Measurements from ENCODE around the gene MSMB.
"Not testable (repeated sequence)": the region's sequence is repeated elsewhere in the genome, so short reads cannot be mapped to it uniquely, and the experiment has no call there.

MSMB gene, protein sequence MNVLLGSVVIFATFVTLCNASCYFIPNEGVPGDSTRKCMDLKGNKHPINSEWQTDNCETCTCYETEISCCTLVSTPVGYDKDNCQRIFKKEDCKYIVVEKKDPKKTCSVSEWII
- total RNA-seq, result 0 reads per million in 4 experiments

DNA sequence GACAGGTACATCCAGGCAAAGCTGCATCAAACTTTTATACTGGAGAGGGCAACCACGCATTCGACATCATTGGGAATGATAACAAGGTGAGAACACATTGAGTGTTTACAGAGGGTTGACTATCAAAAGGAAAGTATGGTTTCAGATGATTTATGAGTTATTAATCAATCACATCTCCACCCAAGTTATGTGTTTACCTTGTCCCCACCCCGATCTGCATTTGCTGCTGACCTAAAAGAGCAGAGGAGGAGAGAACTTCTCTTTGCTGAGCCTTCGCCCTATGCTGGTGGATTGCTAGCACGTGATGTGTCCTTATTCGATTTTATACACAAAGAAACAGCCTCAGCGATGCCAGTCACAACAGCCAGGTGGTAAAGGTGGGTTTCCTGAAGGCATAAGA lies at the start of gene MSMB:
Gene MSMB (minus strand): TSS at position 9 of the 400 bp plus-strand sequence. CDS start 32 bp downstream, outside the sequence.
- DNase-seq, result no peak

DNA sequence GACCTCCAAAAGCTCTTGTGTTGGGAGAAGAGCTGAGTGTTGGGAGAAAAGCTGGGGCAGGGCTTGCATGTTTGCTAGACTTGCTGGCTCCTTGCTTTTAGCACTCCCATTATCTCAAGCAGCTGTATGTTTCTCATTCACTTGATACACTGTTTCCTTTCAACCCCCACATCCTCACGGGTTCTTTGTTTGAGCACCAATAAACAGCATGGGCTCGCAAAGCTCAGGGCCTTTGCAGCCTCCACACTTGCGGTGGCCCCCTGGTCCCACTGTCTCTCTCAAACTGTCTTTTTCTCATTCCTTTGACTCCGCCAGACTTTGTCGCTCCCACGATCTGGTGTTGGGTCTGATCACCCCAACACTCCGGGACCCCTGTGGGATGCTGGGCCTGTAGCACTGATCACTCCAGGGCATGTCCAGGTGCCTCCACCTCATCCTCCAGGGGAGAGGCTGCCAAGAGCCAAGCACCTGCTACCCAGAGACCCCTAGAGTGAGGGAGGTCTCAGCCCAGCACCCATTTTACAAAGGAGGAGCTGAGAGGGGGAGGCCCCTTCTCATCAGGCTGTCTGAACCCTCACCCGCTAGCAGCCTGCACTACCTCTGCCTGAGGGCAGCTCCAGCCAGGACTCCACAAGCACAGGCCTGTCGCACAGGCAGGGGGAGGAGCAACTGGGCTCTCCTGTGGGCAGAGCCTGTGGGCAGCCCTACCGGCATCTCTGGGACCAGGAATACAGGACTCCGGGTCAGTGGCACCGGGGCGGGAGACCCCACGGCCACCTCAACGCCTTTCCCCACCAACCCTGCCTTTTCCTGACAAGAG lies 49.1 kb upstream of the MSMB start:
- DNase-seq, result no peak

DNA sequence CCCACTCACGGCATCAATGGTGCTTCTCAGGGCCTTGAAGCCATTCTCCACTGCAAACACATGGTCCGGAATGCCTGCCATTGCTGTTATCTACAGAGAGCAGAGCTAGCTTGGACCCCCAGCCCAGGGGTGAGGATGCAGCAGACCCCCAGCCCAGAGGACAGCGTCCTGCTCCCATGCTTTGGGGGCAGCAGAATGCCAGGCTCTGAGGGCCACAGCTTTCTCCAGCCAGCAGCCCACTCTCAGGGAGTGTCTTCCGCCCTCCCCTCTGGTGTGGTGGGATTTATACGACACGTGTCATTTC lies 48.1 kb upstream of the MSMB start:
- DNase-seq, result no peak

DNA sequence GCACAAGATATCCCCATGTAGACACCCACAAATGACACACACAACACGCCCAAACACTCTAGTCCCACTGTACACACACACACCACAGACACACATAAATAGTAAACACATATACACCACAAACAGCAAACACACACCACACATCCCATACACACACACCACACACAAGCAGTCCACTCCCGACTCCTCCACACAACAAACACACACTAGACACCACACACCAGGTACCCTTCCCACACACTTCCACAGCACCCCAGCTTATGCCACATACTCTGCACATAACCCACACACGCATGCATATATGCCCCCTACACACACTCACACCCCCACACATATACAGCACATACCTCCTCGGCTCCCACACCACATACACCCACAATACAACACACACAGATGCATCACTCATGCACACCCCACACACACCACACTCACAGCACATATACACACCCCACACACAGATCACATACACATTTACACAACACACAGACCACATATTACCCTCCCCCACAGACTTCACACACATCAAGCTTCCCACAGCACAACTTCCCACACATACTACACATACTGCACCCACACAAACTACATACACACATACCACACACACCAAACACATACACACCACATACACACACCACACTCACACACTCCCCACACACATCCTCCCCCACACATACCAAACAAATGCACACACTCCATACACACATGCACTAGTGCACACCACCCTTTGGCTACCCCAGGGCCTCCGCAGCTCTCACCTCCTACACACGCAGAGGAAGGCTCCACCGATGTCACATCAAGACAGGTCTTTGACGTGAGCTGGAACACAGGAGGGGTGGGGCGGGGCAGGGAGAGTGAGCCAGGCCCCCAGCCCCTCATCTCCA lies 47.5 kb upstream of the MSMB start:
- peak; percentile 51 for DNase-seq

DNA sequence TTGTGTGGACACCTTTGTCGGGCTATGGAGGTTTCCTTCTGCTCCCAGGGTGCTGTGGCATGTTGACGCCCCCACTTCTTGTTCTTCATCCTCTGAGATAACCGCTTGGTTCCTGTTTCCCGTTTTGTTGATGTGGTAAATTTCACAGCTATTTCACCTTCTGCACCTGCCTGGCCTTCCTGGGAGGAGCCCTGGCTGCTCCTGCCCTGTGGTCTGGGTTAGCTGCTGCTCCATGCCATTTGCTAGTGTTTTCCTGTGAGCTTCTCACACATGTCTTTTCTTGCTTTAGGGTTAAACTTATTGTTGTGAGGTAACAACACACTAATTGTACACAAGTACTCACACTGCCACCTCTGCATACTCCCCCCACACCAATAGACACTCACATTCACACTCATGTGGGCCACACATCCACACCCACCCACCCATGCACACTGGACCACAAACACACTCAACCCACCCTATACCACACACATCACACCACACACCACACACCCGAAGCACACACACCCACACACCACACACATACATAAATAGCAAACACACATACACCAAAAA lies 46.5 kb upstream of the MSMB start:
- no peak for DNase-seq

DNA sequence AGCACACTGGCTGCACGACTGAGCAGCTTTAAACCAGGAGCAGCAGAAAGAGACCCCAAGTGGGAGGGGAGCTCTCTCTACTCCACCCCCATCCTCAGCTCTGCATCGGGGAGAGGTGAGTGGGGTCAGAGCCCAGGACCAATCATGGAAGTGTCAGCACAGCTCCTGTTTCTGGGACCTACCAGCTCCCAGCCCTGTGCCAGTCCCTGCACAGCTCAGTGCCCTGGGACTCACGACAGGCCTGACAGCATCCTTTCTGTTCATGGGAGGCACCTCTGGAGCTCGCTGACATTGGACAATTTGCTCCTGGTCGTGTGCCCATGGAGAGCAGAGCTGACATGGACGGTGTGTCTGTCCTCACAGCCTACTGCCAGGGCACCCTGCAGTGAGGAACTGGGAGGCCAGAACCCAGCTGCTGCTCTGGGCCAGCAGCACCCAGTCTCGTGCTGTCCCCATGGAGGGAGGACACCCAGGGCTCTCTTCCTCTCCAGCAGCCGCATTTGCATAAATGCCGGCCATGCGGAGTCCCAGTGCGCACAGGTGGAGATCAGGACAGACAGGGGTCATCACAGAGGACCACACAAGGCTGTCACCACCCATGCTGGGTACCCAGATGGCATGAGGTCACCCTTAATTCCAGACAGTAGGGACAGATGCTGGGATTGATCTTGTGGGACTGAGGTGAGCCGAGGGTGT lies 45.9 kb upstream of the MSMB start:
- DNase-seq, result peak; percentile 26

DNA sequence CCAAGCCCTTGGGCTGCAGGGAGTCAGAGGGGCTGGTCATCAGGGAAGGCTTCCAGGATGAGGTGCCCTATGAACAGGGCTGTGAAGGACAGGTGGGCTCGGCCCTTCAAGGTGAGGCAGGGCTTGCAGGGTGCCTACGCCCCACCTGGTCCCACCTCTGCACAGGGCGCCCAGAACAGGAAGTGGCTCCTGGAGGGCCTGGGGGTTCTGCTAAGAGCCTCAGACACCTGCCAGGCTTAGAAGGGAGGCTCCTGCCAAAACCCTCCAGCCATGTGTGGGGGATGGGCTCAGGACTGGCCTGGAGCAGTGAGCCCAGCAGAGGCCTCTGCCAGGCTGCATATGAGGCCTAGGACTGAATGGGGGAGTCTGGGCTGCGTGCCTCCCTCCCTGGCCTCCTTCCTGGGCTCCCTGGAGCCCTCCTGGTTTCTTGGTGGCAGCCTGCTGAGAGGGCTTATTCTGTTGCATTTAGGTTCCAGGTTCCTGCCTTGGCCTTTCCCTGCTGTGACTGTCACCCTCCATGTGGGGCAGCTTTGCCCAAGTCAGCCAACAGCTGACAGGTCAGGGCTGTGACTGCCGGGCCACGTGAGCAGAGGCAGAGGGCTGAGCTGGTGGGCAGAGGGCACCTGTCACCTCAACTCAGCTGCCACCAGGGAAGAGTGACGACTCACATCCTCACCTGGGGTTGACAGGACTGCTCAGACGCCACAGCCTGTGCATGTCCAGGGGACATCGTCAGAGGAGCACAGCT lies 45.2 kb upstream of the MSMB start:
- DNase-seq, result no peak

DNA sequence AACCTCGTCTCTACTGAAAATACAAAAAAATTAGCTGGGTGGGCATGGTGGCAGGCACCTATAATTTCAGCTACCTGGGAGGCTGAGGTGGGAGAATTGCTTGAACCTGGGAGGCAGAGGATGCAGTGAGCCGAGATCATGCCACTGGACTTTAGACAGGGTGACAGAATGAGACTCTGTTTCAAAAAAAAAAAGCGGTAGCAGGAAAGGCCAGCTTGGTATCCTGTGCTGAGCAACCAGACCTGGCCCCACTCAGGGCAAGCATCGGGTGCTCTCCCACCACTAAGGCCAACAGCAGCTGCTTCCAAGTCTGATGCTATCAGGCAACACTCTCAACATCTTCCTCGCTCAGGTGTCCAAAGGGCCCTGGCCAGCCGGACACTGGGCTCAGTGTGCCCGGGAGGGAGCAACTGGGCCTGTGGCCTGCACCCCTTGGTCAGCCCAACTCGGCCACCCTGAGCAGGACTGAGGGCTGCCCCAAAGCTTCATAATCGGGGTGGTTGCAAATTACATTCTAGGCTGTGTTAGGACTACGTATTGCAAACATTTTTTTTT lies 44.3 kb upstream of the MSMB start:
- no peak for DNase-seq

DNA sequence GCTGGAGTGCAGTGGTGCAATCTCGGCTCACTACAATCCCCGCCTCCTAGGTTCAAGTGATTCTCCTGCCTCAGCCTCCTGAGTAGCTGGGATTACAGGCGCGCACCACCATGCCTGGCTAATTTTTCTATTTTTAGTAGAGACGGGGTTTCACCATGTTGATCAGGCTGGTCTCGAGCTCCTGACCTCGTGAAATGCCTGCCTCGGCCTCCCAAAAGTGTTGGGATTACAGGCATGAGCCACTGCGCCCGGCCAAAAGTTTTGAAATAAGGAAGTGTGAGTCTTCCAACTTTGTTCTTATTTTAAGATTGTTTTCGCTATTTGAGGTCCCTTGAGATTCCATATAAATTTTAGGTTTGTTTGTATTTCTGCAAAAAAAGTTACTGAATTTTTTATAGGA lies 41.3 kb upstream of the MSMB start:
- not testable (repeated sequence) for DNase-seq

DNA sequence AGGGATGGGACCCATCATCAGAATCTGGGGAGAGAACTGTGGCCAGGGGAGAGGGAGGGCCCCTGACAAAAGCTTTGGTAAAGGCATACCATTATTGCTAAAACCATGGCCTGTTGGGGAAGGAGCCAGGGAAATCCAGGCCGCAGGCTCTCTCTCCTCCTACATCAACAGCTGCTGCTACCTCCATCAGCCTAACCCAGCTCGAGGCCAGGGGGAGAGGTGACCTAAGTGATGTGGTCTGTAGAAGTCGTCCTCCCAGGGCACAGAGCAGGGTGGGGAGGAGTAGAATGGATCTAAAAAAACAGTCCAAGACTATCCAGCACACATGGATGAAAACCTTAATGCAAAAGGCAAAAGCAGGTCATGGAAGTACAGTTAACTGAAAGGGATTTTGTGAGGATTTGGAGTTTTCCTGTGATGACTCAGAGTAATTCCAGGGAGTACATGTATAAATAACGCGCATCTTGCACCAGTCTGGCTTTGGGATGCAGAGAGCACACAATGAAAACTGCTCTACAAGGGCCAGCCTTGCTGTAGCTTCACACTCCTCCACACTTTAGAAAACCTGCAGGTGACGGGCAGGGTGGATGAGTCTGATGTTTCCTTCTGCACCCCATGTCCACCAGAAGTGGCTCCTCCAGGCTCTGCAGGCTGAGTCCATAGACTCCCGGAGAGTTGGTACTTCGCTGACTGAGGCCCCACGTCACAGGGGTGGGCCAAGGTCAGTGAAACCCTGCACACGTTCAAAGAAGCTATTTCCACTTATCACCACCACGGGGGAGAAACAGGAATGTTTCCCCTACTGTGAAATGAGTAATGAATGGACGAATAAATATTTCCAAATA lies 38.5 kb upstream of the MSMB start:
- no peak for DNase-seq

DNA sequence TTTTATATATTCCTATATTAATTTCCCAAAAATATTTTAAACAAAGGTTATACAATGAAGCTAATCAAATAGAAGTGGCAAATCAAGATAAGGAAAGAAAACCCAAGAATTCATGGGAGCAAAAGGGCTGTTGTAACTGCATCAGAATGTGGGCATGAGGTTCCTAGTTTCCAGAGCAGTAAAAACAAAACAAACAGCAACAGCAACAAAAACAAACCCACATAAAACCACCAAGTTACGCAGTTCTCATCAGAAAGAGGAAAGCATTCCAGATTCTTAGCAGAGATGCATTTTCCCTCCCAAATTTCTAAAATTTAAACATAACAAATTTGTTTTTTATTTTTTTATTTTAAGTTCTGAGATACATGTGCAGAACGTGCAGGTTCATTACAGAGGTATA lies 34.8 kb upstream of the MSMB start:
- no peak for DNase-seq

DNA sequence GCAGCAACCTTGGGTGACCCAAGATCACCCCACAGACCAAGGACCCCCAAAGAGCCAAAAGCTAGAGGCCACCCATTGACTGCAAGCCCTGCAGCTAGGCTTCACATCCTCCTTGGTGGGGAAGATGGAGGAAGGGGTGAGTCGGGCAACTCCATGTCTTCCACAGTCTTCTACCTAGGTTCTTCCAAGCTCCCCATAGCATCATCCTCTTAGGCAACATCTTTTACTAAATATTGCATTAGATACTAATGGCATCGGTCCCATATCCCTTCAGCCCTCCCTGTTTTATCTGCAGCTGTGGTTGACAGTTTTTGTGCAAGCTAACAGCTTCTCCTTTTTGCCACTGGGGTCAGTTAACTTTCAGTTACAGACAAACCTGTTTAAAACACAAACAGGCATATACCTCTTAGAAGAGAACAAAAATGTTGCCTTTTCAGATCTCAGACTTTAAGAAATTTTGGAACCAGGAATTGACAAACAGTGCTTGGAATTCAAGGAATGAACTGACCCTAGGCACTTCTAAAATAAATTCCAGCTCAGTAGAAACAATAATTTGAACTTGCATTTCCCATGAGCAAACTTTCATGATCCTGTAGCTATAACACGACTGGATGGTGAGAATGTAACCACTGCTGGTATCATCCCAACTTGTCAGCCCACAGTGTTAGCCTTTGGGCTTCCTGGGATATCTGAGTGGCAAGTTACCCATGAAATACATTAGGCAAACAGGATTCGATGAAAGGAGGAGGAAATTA lies 33.9 kb upstream of the MSMB start:
- no peak for DNase-seq

DNA sequence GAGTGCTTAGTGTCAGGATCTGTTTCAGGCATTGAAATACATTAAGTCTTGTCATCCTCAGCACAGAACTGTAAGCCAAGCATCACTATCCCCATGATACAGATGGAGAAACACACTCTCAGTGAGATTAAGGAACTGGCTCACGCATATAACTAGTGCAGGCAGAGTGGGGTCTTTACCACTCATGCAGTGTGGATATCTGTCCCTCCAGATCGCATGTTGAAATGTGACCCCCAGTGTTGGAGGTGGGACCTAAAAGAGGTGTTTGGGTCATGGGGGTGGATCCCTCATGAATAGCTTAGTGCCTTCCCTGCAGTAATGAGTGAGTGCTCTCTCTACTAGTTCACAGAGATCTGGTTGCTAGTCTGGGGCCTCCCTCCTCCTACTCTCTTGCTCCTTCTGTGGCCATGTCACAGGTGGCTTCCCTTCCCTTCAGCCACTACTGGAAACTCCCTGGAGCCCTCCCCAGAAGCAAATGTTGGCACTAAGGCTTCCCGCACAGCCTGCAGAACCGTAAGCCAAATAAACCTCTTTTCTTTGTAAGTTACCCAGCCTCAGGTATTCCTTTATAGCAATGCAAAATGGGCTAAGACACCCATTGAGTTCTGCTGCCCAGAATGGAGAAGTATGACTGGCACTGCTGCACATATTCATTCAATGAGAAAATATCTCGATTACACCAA lies 31.8 kb upstream of the MSMB start:
- DNase-seq, result no peak

DNA sequence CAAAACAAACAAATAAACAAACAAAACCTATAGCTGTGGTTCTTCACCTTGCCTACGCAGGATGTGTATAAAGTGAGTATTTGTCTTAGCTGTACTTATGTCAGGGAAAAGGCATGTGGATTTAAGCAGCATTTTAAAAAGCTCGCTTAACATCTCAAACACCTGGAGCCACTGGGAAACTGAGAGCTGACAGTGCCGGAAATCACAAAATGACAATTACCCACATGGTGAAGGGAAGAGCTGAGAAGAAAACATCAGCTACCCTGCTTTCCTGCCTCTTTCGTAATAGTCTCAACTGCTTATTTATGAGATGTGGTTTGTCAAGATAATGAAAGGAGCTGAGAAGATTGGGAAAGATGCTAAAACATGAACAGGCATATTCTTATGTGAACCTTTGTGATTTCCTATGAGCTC lies 31.1 kb upstream of the MSMB start:
- no peak for DNase-seq

DNA sequence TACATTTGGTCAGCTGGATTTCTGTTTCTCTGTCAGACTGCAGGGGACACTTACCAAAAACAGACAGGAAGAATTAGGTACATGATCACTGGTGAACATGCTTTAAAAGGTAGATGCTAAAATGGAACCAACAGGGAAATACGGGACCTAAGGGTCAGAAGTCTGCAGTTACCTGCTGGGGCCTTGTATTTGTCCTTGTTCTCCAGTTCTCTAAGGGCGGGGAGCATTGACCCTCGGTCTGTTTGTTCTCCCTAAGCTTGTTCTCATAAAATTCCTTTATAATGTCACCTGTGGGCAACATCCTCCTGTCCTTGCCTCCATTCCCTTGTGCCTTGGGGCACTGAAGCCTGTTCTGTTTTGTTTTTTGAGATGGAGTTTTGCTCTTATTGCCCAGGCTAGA lies 29.8 kb upstream of the MSMB start:
- no peak for DNase-seq

DNA sequence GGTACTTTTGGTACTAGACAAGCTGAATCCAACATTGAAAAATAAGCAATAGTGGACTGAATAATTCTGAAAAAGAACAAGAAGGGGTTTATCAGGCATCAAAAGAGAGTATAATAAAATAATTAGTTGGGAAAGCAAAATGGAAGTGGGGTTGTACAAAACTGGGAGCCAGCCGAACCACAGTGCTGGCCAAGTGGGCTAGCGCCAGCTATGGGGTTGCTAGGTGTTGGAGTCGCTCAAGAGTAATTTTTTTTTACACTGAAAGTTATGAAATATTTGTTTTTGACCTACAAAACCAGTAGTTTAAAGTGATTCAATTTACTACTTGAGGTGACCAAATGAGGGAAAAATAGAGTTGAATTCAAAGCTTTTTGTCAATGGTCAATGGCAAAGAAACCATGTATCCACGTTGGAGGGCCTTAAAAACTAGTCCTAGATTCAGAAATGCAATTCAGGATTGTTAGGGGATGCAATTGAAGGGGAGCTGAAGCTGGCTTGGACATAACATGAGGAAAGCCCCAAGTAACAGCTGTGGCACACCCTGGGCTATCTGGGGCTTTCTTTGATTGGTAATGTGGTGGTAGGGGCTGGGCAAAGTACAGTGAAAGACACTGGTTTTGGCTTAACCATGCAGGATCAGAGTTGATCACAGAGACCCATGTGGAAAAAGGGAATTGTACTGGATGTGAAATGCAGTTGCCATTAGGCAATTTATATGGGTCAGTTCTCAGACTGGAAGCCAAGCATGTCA lies 28.3 kb upstream of the MSMB start:
- no peak for DNase-seq

DNA sequence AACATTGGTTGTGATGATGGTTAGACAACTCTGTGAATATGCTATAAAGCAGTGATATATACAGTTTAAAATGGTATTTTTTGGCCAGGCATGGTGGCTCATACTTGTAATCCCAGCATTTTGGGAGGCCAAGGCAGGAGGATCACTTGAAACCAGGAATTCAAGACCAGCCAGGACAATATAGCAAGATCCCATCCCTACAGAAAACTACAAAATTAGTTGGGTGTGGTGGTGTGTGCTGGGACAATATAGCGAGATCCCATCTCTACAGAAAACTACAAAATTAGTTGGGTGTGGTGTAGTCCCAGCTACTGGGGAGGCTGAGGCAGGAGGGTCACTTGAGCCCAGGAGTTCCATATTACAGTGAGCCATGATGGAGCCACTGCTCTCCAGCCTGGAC lies 27.5 kb upstream of the MSMB start:
- no peak for DNase-seq

DNA sequence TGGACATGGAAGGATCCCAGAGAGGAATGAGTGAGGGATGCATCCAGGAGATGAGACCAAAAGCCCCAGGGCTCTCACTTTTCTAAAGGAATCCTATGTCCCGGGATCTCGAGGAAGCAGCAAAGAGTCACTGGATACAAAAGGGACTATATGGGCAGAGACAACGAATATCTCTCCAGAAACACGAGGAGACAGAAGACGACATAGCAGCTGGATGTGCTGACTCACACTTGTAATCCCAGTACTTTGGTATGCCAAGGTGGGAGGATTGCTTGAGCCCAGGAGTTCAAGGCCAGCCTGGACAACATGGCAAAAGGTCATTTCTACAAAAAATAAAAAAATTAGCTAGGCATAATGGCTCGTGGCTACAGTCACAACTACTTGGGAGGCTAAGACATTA lies 24.7 kb upstream of the MSMB start:
- no peak for DNase-seq
